ENCODE measurements around the gene FARS2. TPM values are rescaled to one million over a fixed set of nuclear protein-coding genes. Genes with fewer than 3 reads are reported as not detected.

FARS2 gene
- total RNA-seq, 4 donors from 2014 or later = 2.6 to 21.9 (median 15.0) TPM

- no peak for TF ChIP-seq POLR2A (IDR thresholded peaks at IDR 0.05)
- TF ChIP-seq EP300 (IDR thresholded peaks at IDR 0.05; ENCODE audit: low read depth) = no peak
- no peak for TF ChIP-seq POLR2AphosphoS5 (IDR thresholded peaks at IDR 0.05)
- no peak for TF ChIP-seq CTCF (IDR thresholded peaks at IDR 0.05)
- no peak for DNase-seq
- intact Hi-C loops (cut with DNase I; ENCODE audit: low total_unique reads) (no loop called here), in situ Hi-C loops (cut with MboI; ENCODE audit: low pct_ligation_motif_present in 1 of 4, low pct_unique_long_range_greater_than_20kb in 1 of 4, low sequenced_read_pairs in 3 of 4) (no loop called here)
- Histone ChIP-seq H3K36me3 (no peaks in the 10 kb centered on the region), H3K4me3 (no peak overlapping the region), H3K27me3 (no peaks in the 10 kb centered on the region), H3K27ac (no peak overlapping the region), H3K4me1 (no peaks in the 10 kb centered on the region), H3K9me3 (no peaks in the 10 kb centered on the region)
- 83 to 92% methylated on average over 9 to 16 of the region's 16 CpGs for WGBS, 2 donors (ENCODE audit: low coverage in 1 of 2)
These were observed 467.2 kb downstream of the FARS2 start for GRCh38 chr6:5728351-5729079.

GRCh38 chr6:5729080-5729434 is 467.7 kb downstream of the FARS2 start:
- no peaks in the 10 kb centered on the region for H3K36me3 ChIP-seq
- H3K4me3 ChIP-seq = no peak overlapping the region
- intact Hi-C loops (cut with DNase I; ENCODE audit: low total_unique reads) = no loop called here
- no peaks in the 10 kb centered on the region for H3K4me1 ChIP-seq
- no peak for DNase-seq
- TF ChIP-seq POLR2AphosphoS5 (IDR thresholded peaks at IDR 0.05) (no peak), CTCF (IDR thresholded peaks at IDR 0.05) (no peak), POLR2A (IDR thresholded peaks at IDR 0.05) (no peak), EP300 (IDR thresholded peaks at IDR 0.05; ENCODE audit: low read depth) (no peak)
- H3K27ac ChIP-seq = no peak overlapping the region
- H3K9me3 ChIP-seq = no peaks in the 10 kb centered on the region
- no peaks in the 10 kb centered on the region for H3K27me3 ChIP-seq
- in situ Hi-C loops (cut with MboI; ENCODE audit: low pct_ligation_motif_present in 1 of 4, low pct_unique_long_range_greater_than_20kb in 1 of 4, low sequenced_read_pairs in 3 of 4) = no loop called here
- 74 to 80% methylated on average over 1 to 8 of the region's 8 CpGs for WGBS, 2 donors (ENCODE audit: low coverage in 1 of 2)

- in situ Hi-C loops (cut with MboI; ENCODE audit: low pct_ligation_motif_present in 1 of 4, low pct_unique_long_range_greater_than_20kb in 1 of 4, low sequenced_read_pairs in 3 of 4) (no loop called here), intact Hi-C loops (cut with DNase I; ENCODE audit: low total_unique reads) (no loop called here)
- Histone ChIP-seq H3K4me3 (no peak overlapping the region), H3K9me3 (no peaks in the 10 kb centered on the region), H3K4me1 (no peaks in the 10 kb centered on the region), H3K27ac (no peak overlapping the region), H3K36me3 (no peaks in the 10 kb centered on the region), H3K27me3 (no peaks in the 10 kb centered on the region)
- 77 to 78% methylated on average over 4 of the region's 4 CpGs for WGBS, 2 donors (ENCODE audit: low coverage in 1 of 2)
- no peak for DNase-seq
- TF ChIP-seq CTCF (IDR thresholded peaks at IDR 0.05) = no peak
- no peak for TF ChIP-seq POLR2A (IDR thresholded peaks at IDR 0.05)
- no peak for TF ChIP-seq EP300 (IDR thresholded peaks at IDR 0.05; ENCODE audit: low read depth)
- TF ChIP-seq POLR2AphosphoS5 (IDR thresholded peaks at IDR 0.05) = no peak
These were observed 468.7 kb downstream of the FARS2 start for GRCh38 chr6:5729813-5730517.

GRCh38 chr6:5730585-5731263 is 469.4 kb downstream of the FARS2 start:
- Histone ChIP-seq H3K4me3 (no peak overlapping the region), H3K27ac (no peak overlapping the region), H3K36me3 (no peaks in the 10 kb centered on the region), H3K9me3 (no peaks in the 10 kb centered on the region), H3K27me3 (no peaks in the 10 kb centered on the region), H3K4me1 (no peaks in the 10 kb centered on the region)
- no peak for DNase-seq
- in situ Hi-C loops (cut with MboI; ENCODE audit: low pct_ligation_motif_present in 1 of 4, low pct_unique_long_range_greater_than_20kb in 1 of 4, low sequenced_read_pairs in 3 of 4) = no loop called here
- WGBS, 2 donors (ENCODE audit: low coverage in 1 of 2) = 86 to 91% methylated on average over 5 to 8 of the region's 8 CpGs
- TF ChIP-seq EP300 (IDR thresholded peaks at IDR 0.05; ENCODE audit: low read depth) (no peak), POLR2A (IDR thresholded peaks at IDR 0.05) (no peak), CTCF (IDR thresholded peaks at IDR 0.05) (no peak), POLR2AphosphoS5 (IDR thresholded peaks at IDR 0.05) (no peak)
- intact Hi-C loops (cut with DNase I; ENCODE audit: low total_unique reads) = no loop called here

Measured in transverse colon (tissue), 4 donors.